GM19452 (cell line): ENCODE results near the gene NOTCH4.
"Not testable (repeated sequence)": the region's sequence is repeated elsewhere in the genome, so short reads cannot be mapped to it uniquely, and the experiment has no call there.

ENCODE experiments used
- ATAC-seq: cut with Tn5 transposase; IDR thresholded peaks from one replicate; pipeline ENCODE4 v1.9.1; 2021; ENCODE audit not compliant: unreplicated experiment

NOTCH4 gene

GRCh38 chr6:32194825-32195651 lies 28.8 kb downstream of the NOTCH4 start:
- no peak for ATAC-seq

GRCh38 chr6:32194388-32194787 lies 29.5 kb downstream of the NOTCH4 start:
- no peak for ATAC-seq

GRCh38 chr6:32193096-32193495 lies 30.8 kb downstream of the NOTCH4 start:
- not testable (repeated sequence) for ATAC-seq

GRCh38 chr6:32192608-32193039 lies 31.2 kb downstream of the NOTCH4 start, which contains the start of gene GPSM3:
Gene GPSM3, minus strand, starts transcription at chr6:32192643. Its CDS starts 130 bp downstream, at chr6:32192513.
- no peak for ATAC-seq

GRCh38 chr6:32191696-32192607 lies 31.9 kb downstream of the NOTCH4 start:
- ATAC-seq: no peak

- ATAC-seq: no peak
These were observed 32.8 kb downstream of the NOTCH4 start for GRCh38 chr6:32190911-32191677.

- peak; percentile 47 for ATAC-seq
These were observed 33.6 kb downstream of the NOTCH4 start, which contains the start of gene PBX2 for GRCh38 chr6:32190054-32190851. Gene PBX2, minus strand, starts transcription at chr6:32190202. Its CDS starts 287 bp downstream, at chr6:32189915.

- ATAC-seq: no peak
These were observed 34.2 kb downstream of the NOTCH4 start for GRCh38 chr6:32189742-32190053.

GRCh38 chr6:32189069-32189741 lies 34.7 kb downstream of the NOTCH4 start:
- ATAC-seq: no peak

- no peak for ATAC-seq
These were observed 35.3 kb downstream of the NOTCH4 start for GRCh38 chr6:32188381-32189068.

GRCh38 chr6:32187725-32188380 lies 36.0 kb downstream of the NOTCH4 start:
- not testable (repeated sequence) for ATAC-seq

GRCh38 chr6:32187009-32187709 lies 36.7 kb downstream of the NOTCH4 start:
- no peak for ATAC-seq

GRCh38 chr6:32186151-32186840 lies 37.6 kb downstream of the NOTCH4 start:
- not testable (repeated sequence) for ATAC-seq

GRCh38 chr6:32185681-32186131 lies 38.2 kb downstream of the NOTCH4 start:
- ATAC-seq: not testable (repeated sequence)

GRCh38 chr6:32184084-32184640 lies 39.7 kb downstream of the NOTCH4 start, which contains the start of gene AGER:
Gene AGER, minus strand, starts transcription at chr6:32184253. Its CDS starts 31 bp downstream, at chr6:32184222.
- no peak for ATAC-seq

- ATAC-seq: no peak
These were observed 40.3 kb downstream of the NOTCH4 start for GRCh38 chr6:32183483-32184083.
